CD4-positive, alpha-beta T cell treated with Interferon gamma for 1 hour (primary cell): ENCODE results near the gene WIPF1.
A peak's percentile ranks its signal among the peaks of the same experiment; 100 is the strongest.

Experiments
- DNase-seq: peaks from one replicate; pipeline ENCODE4 v3.0.0-alpha.2; 2020

The WIPF1 gene

DNA sequence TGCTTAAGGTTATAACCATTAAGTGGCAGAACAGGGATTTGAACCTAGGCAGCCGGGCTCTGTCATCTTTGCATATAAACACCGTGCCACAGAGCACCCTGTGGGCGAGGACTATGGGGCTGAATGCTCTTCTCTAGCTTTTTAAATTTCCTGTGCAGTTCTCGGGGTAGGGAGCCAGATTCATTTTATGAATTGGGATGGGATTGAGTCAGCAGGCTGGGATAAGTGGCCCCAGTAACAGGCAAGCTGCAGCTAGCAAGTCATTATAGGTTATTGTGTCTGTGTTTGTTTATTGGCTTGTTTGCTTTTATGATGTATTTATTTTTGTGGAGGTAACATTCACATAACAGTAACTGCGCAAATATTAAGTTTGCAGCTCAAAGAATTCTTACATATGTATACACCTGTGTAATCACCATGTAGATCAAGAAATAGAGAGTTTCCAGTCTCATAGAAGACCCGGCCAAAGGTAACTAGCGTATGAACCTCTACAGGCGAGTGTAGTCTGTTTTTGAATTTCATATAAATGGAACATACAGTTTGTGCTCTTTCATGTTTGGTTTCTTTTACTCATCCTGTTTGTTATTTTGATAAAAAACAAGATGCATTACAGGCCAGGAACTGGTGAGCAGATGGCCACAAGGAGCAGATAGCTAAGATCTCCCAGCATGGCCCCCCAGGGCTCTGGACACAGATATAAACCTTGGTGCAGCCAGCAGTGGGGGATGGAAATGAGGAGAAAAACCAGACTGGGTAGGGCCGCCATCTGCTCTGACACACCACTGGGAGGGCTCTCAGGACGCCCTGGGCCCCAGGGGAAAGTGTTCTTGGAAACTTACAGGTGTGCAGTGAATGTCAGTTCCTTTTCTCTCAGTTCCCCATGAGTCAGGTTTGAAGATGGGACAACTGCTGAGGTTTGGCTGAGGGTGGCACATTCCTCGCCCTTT, 61.6 kb downstream of the WIPF1 start:
- no peak for DNase-seq

DNA sequence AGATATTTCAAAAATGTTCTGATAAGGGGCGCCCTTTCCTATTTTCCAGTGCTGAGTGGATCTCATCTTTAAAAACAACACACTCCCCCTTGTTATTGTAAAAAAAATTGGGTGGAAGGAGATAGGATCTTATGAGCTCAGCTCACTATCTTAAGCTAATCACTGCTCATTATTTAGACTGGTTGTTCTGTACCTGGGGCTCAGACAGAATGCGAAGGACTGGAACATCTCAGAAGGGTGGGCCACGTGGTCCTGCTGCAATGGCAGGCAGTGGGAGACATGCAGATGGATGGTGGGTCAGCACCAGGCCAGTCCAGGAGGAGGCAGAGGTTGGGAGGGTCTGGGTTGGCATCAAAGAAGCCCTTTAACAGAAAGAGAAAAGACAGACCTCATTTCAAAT, 62.5 kb downstream of the WIPF1 start:
- no peak for DNase-seq

DNA sequence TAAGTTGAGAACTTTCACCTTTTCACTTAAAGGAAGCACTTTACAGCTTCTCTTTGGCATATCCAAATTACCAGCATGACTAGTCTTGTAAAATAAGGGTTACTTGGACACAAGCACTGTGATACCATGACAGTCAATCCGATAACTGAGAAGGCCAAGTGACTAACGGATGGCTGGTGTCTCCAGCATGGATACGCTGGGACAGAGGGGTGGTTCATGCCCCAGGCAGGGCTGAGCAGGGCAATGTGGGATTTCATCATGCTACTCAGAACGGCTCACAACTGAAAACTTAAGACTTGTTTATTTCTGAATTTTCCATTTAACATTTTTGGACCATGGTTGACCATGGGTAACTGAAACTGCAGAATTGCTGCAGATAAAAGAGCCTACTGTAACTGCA, 67.7 kb downstream of the WIPF1 start:
- no peak for DNase-seq

DNA sequence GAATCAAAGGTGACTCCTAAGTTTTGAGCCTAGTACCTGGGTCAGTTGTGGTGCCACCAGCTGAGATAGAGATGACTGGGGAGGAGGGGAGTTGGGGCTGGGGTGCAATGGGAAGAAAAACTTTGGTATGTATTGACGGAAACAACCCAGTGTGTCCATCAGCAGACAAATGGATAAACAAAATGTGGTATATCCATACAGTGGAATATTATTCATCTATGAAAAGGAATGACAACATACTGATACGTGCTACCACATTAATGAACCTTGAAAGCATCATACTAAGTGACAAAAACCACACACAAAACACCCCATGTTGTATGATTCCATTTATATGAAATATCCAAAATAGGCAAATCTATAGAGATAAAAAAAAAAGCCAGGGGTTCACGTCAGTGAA, 69.6 kb downstream of the WIPF1 start:
- DNase-seq = no peak

DNA sequence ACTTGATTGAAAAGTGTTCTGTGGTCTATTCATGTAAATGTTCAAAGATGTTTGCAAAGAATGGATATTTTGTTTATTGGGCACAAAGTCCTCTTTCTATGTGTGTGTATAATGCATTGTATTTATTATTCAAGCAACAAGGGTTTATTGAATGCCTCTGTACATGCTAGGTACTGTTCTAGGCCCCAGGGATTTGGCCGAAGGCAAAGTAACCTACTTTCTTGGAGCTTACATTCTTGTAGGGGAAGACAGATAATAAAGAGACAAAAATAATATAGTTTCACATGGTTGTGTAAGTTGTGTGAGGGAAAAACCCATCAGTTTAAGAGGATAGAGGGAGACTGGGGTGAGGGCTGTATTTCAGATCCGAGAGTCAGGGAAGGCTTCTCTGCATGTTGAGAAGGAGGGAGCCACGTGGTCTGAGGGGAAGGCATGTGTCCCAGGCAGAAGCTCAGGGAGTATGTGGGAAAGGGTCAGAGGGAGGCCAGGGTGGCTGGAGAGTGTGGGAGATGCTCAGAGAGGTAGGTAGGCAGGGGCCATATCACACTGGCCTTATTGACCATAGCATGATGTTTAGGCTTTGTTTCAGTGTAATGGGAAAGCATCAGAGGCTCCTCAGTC, 70.4 kb downstream of the WIPF1 start:
- DNase-seq = no peak

DNA sequence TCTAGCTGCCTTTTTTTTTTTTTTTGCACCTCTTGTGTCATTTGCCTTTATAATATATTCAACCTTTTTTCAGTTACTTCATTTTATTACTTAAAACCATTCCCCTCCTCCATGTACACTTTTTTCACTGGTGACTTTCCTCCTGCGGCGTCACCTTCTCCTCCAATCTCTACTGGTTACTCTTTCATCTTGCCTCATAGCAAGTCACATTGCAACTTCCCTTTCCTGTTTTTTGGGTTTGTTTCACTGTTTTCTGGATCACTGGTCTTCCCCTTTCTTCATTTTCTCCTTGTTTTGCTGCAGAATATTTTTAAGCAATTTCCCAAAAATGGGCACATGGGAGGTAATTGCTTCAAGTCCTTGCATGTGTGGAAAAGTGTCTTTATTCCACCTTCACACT, 73.1 kb downstream of the WIPF1 start:
- DNase-seq = peak; percentile 14

DNA sequence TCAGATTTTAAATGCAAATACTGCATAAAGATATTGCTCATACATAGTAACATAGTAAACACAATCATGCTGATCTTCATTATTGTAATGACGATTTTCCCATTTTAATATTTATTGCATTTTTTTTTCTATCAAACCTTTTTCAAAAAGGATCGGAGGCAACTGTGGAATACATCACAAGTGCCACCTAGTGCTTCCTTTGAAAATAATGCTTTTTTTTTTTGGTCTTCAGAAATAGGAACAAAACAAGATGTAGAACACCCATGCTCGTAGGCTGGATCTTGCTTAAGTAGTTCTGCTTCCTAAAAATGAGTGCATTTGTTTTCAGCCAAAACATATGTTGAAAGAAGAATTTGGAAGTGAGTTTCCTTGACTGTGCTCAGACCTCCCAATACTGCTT, 75.1 kb downstream of the WIPF1 start:
- no peak for DNase-seq

DNA sequence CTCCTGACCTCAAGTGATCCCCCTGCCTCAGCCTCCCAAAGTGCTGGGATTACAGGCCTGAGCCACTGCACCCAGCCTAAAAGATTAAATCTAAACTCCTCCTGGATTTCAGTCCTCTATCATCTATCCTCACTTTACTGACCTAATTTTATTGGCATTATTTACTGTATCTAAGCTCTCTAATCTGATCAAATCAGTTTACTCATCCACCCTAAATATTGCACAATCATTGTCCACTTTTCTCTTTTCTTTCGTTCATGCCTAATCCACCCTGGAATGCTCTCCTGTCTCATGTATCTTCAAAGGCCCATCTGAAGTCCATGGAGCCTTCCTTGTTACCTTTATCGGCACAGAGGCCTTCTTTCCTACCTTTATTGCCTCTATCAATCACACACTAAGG, 79.2 kb downstream of the WIPF1 start:
- DNase-seq = no peak

DNA sequence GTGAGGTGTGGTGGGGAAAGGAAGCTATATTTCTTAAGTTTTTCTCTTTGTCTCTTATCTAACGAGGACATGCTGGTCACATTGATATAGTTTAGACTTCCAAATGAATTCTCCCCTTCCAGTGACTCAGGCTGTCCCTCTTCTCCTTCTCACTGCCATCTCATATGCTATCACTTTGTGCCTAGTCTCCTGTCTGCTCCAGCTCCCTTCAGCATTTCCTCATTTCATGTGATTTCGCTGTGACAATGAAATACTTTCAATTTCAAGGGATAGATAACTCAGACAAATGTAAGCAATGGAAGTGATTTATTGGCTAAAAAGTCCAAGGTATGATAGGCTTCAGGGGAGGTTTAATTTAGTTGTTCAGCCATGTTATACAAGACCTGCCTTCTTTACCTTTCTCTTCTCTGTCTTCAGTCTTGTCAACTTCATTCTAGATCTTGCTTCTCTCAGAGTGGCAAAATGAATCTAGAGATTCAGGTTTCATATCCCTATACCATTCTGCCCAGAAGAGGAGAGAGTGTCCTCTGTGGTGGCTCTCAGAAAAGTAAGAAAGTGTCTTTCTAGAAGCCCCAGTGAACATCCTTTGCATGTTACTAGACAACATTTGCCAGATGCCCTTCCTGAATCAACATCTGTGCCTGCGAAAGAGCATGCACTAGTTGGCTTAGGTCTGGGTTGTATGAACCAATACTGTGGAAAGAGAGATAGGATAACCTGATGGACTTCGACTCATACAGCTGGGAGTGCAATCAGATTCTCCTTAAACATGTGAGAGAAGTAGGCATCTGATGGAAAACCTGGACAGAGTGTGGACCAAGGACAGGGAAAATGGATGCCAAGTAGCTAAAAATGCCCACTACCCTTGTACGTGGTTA, 80.9 kb downstream of the WIPF1 start:
- no peak for DNase-seq

DNA sequence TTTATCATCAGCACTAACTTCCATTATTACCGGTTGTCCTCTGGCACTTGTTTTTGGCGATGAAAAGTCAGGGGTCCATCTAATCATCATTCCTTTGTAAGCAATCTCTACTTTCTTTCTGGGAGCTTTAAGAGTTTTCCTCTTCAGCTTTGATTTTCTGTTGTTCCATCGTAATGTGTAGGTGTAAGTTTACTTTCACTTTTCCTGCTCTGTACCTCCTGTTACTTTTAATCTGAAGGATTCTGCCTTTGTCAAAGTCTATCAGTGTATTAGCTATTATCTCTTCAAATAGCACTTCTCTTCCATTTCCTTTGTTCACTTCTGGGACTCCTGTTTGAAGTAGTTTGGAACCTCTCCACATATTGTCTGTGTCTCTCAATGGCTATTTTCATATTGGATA, 85.3 kb downstream of the WIPF1 start:
- no peak for DNase-seq

DNA sequence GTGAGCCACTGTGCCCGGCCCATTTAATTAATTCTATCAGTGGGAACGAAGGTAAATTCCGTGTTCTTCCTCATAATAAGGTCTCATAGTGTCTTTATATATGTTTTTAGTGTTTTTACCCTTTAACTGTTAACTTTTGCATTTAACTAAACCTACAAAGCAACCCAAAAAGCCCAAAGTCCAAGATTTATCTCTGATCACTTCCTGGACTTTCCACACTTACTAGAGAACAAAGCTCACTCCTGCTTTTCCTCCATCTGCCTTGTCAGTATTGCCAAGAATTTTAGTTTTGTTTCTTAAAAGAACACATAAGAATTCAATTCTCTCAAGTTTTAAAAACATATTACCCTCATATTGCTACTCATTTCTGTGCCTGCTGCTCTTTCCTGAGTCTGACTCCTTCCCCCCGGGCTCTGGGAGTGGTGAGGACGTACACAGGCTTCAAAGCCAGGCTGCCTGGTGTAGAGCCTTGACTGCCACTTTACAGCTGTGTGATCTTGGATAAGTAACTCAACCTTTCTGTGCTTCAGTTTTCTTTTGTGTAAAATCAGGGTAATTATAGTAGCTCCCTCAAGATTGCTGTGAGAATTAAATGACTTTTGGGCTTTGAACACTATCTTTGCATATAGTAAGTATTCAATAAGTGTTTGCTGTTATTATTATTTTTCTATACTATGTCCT, 85.9 kb downstream of the WIPF1 start:
- DNase-seq = no peak

DNA sequence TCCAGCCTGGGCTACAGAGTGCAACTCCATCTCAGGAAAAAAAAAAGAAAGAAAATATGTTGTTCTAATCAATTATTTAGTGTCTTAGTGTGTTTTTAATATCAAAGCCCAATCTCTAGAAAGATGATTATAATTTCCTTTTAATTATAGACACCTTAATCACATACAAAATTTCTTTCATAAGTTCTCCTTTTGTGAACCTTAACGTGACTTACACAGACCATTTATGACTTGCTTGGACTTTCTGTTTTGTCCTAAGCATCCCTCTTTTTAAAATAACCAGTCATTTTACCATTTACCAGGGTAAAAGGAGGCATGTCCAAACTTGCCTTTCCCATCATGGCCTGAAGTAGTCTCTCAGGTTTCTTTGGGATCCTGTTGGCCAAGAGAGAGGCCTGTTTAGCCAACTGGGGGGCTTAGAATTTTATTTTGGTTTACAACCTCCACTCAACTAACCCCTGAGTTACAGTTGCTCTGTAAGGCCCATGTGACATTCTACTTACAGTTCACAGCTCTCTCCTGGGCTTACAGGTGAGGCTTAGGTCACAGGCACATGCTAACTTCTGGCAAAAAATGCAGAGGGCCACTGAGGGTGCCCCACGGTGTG, 86.9 kb downstream of the WIPF1 start:
- DNase-seq = no peak
